Thyroid gland (tissue), 4 donors: ENCODE measurements around the gene SF3B2.

Experiments
- POLR2A ChIP-seq, 2 donors: fragments of 450-650 bp; IDR thresholded peaks; one replicate each; pipeline ENCODE4 v1.6.1; 2017; ENCODE audit warnings: antibody characterized with exemption in 2 of 2, mild to moderate bottlenecking in 2 of 2, moderate library complexity in 1 of 2
- TF ChIP-seq, protein P1 (sequence below), 6 experiments: fragments of 200-600 bp in 3 of 6; fragments of 450-650 bp in 3 of 6; sonication (generic) in 3 of 6; IDR thresholded peaks; one replicate each; pipeline ENCODE4 v1.5.1; 2016 to 2019; ENCODE audit warnings: antibody characterized with exemption in 6 of 6, mild to moderate bottlenecking in 2 of 6, inconsistent platforms in 1 of 6, moderate library complexity in 1 of 6

DNA sequence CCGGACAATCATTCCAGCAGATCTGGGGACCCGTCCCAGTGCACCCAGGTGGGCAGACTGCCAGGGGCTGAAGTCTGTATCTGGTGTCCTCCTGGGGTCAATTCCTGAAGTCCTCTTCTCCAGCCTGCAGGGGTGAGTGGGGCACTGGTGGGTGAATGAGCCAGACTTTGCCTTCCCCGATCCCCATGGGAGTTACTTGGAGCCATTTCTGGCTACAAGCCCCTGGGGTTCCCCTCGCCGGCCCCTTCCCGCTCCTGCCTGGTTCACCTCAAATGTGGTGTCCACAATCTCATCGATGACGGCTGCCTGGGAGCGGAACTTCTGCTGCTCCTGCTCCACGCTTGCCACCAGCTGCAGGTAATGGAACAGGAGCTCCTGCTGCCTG, 35.4 kb upstream of the SF3B2 start:
- TF ChIP-seq, protein P1, sequence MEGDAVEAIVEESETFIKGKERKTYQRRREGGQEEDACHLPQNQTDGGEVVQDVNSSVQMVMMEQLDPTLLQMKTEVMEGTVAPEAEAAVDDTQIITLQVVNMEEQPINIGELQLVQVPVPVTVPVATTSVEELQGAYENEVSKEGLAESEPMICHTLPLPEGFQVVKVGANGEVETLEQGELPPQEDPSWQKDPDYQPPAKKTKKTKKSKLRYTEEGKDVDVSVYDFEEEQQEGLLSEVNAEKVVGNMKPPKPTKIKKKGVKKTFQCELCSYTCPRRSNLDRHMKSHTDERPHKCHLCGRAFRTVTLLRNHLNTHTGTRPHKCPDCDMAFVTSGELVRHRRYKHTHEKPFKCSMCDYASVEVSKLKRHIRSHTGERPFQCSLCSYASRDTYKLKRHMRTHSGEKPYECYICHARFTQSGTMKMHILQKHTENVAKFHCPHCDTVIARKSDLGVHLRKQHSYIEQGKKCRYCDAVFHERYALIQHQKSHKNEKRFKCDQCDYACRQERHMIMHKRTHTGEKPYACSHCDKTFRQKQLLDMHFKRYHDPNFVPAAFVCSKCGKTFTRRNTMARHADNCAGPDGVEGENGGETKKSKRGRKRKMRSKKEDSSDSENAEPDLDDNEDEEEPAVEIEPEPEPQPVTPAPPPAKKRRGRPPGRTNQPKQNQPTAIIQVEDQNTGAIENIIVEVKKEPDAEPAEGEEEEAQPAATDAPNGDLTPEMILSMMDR (IDR thresholded peaks at IDR 0.05): no peak
- no peak for TF ChIP-seq POLR2A (IDR thresholded peaks at IDR 0.05)
